HepG2 (cell line): ENCODE measurements around the gene CACNA2D3.

Experiments
- EZH2 ChIP-seq: conservative IDR thresholded peaks from 2 replicates; pipeline ENCODE4 v1.6.1; 2012; ENCODE audit warnings: mild to moderate bottlenecking, low read depth, low read length, moderate library complexity
- NFYB ChIP-seq: sonication (generic); formaldehyde crosslinking; IDR thresholded peaks from 2 replicates; pipeline ENCODE4 v1.4.0; 2020; ENCODE audit warnings: missing genetic modification reagents
- NR2C2 ChIP-seq: sonication (generic); formaldehyde crosslinking; IDR thresholded peaks from 2 replicates; pipeline ENCODE4 v1.4.0; 2020; ENCODE audit warnings: missing genetic modification reagents, mild to moderate bottlenecking, moderate library complexity, borderline replicate concordance
- POLR2AphosphoS5 ChIP-seq: IDR thresholded peaks from 2 replicates; pipeline ENCODE4 v1.6.1; 2012; ENCODE audit warnings: low read depth, low read length
- ZFAT ChIP-seq: sonication (generic); formaldehyde crosslinking; conservative IDR thresholded peaks from 2 replicates; pipeline ENCODE4 v1.8.1; 2023; ENCODE audit warnings: missing genetic modification reagents, inconsistent platforms
- ZNF224 ChIP-seq: sonication (generic); formaldehyde crosslinking; IDR thresholded peaks from 2 replicates; pipeline ENCODE4 v1.5.0; 2020; ENCODE audit warnings: mild to moderate bottlenecking, missing genetic modification reagents
- ZSCAN21 ChIP-seq: sonication (generic); formaldehyde crosslinking; IDR thresholded peaks from 2 replicates; pipeline ENCODE4 v1.8.0; 2022; ENCODE audit warnings: mild to moderate bottlenecking, missing genetic modification reagents, moderate library complexity, borderline replicate concordance
- TF ChIP-seq, protein P1 (sequence below): sonication (generic); formaldehyde crosslinking; IDR thresholded peaks from 2 replicates; pipeline ENCODE4 v1.5.0; 2020; ENCODE audit warnings: mild to moderate bottlenecking, missing genetic modification reagents, moderate library complexity
- TF ChIP-seq, protein P2 (sequence below): IDR thresholded peaks from 2 replicates; pipeline ENCODE4 v1.6.1; 2012; ENCODE audit warnings: inconsistent platforms
- TF ChIP-seq, protein P3 (sequence below): sonication (generic); formaldehyde crosslinking; IDR thresholded peaks from 2 replicates; pipeline ENCODE4 v1.4.0; 2020; ENCODE audit warnings: missing genetic modification reagents

DNA sequence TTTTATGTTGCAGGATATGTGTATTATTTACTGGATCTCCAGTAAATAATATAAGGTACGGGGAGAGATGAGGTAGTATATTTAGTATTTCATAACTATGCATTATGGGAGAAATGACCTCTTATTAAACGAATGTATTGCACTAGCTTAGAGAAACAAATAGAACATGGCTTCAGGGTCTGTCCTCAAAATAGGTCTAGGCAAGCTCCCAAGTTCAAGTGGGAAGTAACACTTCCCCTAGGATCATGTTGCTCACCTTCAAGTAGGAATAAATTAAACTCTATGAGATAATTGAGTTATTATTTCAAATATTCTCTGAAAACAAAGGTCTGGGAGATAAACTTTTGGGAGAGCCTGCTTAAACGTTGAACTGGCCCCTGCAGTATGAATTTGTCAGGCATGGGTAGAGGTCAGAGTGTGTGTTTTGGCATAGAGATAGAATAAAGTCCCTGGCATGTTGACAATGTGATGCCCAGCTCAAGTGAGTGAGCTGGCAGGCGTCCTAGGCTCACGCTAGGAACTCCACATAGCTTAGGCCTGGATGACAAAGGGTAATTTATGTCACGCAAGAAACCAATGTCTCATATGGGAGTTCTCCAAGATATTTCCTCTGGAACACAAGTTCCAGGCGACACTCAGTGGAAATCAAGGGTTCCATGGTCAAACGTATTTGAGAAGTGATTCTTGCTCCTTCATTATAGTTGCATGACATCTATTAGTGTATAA is 236.8 kb downstream of the CACNA2D3 start:
- TF ChIP-seq, protein P1, sequence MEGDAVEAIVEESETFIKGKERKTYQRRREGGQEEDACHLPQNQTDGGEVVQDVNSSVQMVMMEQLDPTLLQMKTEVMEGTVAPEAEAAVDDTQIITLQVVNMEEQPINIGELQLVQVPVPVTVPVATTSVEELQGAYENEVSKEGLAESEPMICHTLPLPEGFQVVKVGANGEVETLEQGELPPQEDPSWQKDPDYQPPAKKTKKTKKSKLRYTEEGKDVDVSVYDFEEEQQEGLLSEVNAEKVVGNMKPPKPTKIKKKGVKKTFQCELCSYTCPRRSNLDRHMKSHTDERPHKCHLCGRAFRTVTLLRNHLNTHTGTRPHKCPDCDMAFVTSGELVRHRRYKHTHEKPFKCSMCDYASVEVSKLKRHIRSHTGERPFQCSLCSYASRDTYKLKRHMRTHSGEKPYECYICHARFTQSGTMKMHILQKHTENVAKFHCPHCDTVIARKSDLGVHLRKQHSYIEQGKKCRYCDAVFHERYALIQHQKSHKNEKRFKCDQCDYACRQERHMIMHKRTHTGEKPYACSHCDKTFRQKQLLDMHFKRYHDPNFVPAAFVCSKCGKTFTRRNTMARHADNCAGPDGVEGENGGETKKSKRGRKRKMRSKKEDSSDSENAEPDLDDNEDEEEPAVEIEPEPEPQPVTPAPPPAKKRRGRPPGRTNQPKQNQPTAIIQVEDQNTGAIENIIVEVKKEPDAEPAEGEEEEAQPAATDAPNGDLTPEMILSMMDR (CRISPR knock-in tag) = no peak
- TF ChIP-seq EZH2 = no peak
- no peak for TF ChIP-seq ZNF224 (CRISPR knock-in tag)
- TF ChIP-seq ZSCAN21 (CRISPR knock-in tag) = no peak
- TF ChIP-seq NR2C2 (CRISPR knock-in tag) = no peak
- no peak for TF ChIP-seq POLR2AphosphoS5
- TF ChIP-seq, protein P2, sequence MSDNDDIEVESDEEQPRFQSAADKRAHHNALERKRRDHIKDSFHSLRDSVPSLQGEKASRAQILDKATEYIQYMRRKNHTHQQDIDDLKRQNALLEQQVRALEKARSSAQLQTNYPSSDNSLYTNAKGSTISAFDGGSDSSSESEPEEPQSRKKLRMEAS = no peak
- TF ChIP-seq, protein P3, sequence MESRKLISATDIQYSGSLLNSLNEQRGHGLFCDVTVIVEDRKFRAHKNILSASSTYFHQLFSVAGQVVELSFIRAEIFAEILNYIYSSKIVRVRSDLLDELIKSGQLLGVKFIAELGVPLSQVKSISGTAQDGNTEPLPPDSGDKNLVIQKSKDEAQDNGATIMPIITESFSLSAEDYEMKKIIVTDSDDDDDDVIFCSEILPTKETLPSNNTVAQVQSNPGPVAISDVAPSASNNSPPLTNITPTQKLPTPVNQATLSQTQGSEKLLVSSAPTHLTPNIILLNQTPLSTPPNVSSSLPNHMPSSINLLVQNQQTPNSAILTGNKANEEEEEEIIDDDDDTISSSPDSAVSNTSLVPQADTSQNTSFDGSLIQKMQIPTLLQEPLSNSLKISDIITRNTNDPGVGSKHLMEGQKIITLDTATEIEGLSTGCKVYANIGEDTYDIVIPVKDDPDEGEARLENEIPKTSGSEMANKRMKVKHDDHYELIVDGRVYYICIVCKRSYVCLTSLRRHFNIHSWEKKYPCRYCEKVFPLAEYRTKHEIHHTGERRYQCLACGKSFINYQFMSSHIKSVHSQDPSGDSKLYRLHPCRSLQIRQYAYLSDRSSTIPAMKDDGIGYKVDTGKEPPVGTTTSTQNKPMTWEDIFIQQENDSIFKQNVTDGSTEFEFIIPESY (CRISPR knock-in tag) = no peak
- TF ChIP-seq ZFAT = no peak
- no peak for TF ChIP-seq NFYB (CRISPR knock-in tag)
